NB4 (cell line): ENCODE data around the gene C9.
"Not testable (repeated sequence)": the region's sequence is repeated elsewhere in the genome, so short reads cannot be mapped to it uniquely, and the experiment has no call there.

Experiments used
- DNase-seq: peaks from one replicate; pipeline ENCODE4 v3.0.0; 2010; ENCODE audit warnings: low read depth
- H3K4me3 ChIP-seq: one replicate; pipeline ENCODE4 v1.5.1; 2011; ENCODE audit warnings: mild to moderate bottlenecking, low read depth, low read length, moderate library complexity
- CTCF ChIP-seq: IDR thresholded peaks from one replicate; pipeline ENCODE4 v1.5.1; 2012; ENCODE audit warnings: low read depth, low read length
- MYC ChIP-seq: IDR thresholded peaks from 2 replicates; pipeline ENCODE4 v1.6.1; 2011; ENCODE audit warnings: low read depth, low read length
- POLR2A ChIP-seq: IDR thresholded peaks from 2 replicates; pipeline ENCODE4 v1.6.1; 2011; ENCODE audit warnings: mild to moderate bottlenecking; ENCODE audit not compliant: insufficient read length; ENCODE audit errors: extremely low read depth
- TF ChIP-seq, protein P1 (sequence below): IDR thresholded peaks from 2 replicates; pipeline ENCODE4 v1.6.1; 2011; ENCODE audit warnings: low read depth, low read length

The C9 gene

DNA sequence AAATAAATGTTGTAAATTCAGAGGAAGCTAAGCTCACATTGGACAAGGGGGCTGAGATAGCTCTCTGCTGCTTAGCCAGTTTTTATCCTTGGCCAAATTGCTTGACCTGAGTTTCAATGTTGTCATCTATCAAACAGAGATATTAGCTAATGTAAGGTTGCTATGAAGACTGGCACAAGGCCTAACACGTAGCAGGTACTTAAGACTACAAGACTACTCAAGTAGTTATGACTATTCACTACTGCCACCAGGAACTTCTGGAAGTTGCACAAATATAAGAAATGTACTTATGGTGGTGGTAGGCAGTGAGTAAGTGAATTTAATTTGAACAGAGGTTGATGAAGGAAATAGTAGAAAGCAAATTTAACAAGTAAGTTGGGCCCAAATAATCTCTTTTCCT, 127.6 kb downstream of the C9 start:
- DNase-seq = no peak
- H3K4me3 ChIP-seq = no peak overlapping the region
- TF ChIP-seq, protein P1, sequence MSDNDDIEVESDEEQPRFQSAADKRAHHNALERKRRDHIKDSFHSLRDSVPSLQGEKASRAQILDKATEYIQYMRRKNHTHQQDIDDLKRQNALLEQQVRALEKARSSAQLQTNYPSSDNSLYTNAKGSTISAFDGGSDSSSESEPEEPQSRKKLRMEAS = no peak
- TF ChIP-seq POLR2A (no peak), MYC (no peak)

- DNase-seq = no peak
- H3K4me3 ChIP-seq = no peak overlapping the region
- TF ChIP-seq CTCF (no peak), MYC (no peak), POLR2A (no peak)
- TF ChIP-seq, protein P1 = no peak
Measured at GRCh38 chr5:39235648-39236047, 128.6 kb downstream of the C9 start.

DNA sequence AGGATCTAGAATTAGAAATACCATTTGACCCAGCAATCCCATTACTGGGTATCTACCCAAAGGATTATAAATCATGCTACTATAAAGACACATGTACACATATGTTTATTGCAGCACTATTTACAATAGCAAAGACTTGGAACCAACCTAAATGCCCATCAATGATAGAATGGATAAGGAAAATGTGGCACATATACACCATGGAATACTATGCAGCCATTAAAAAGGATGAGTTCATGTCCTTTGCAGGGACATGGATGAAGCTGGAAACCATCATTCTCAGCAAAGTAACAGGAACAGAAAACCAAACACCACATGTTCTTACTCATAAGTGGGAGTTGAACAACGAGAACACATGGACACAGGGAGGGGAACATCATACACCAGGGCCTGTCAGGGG, 129.8 kb downstream of the C9 start:
- DNase-seq, H3K4me3 ChIP-seq: not testable (repeated sequence)
